Neural progenitor cell (in vitro differentiated cells): Measurements from ENCODE around the gene SNRNP70. TPM values are rescaled to one million over a fixed set of nuclear protein-coding genes. Genes with fewer than 3 reads are reported as not detected.

Experiments used
- DNase-seq: peaks from one replicate; pipeline ENCODE4 v3.0.0-alpha.2; 2016; ENCODE audit warnings: low spot score
- H2AFZ ChIP-seq: fragments of 200-600 bp; sonication (generic); replicated peaks from 2 replicates; pipeline ENCODE4 v1.6.1; 2016; ENCODE audit warnings: antibody characterized with exemption
- H3F3A ChIP-seq: fragments of 200-600 bp; sonication (generic); 2 replicates; pipeline ENCODE4 v1.6.1; 2016; ENCODE audit warnings: antibody characterized with exemption, low read depth
- H3K27ac ChIP-seq: fragments of 200-600 bp; sonication (generic); 2 replicates; pipeline ENCODE4 v1.5.1; 2016; ENCODE audit warnings: mild to moderate bottlenecking
- H3K27me3 ChIP-seq: fragments of 200-600 bp; sonication (generic); 2 replicates; pipeline ENCODE4 v1.6.1; 2016; ENCODE audit warnings: mild to moderate bottlenecking, moderate library complexity
- H3K36me3 ChIP-seq: fragments of 200-600 bp; sonication (generic); 2 replicates; pipeline ENCODE4 v1.5.1; 2016
- H3K4me1 ChIP-seq: fragments of 200-600 bp; sonication (generic); 2 replicates; pipeline ENCODE4 v1.6.1; 2016; ENCODE audit warnings: mixed run types
- H3K4me2 ChIP-seq: fragments of 200-600 bp; sonication (generic); 2 replicates; pipeline ENCODE4 v1.6.1; 2016
- H3K4me3 ChIP-seq: fragments of 200-600 bp; sonication (generic); 2 replicates; pipeline ENCODE4 v1.5.1; 2016
- H3K79me2 ChIP-seq: fragments of 200-600 bp; sonication (generic); 2 replicates; pipeline ENCODE4 v1.6.1; 2016; ENCODE audit warnings: low read depth
- H3K9ac ChIP-seq: fragments of 200-600 bp; sonication (generic); 2 replicates; pipeline ENCODE4 v1.6.1; 2016
- H3K9me3 ChIP-seq: fragments of 200-600 bp; sonication (generic); 2 replicates; pipeline ENCODE4 v1.5.1; 2016; ENCODE audit warnings: low read depth
- H4K20me1 ChIP-seq: fragments of 200-600 bp; sonication (generic); 2 replicates; pipeline ENCODE4 v1.6.1; 2016; ENCODE audit warnings: low read depth
- H3K27ac Mint-ChIP-seq: 3 replicates; pipeline ENCODE4 v1.8.0; 2021; ENCODE audit warnings: mixed read lengths
- H3K27me3 Mint-ChIP-seq: 2 replicates; pipeline ENCODE4 v1.8.0; 2022; ENCODE audit warnings: low read depth, mild to moderate bottlenecking, inconsistent platforms, moderate library complexity, mixed read lengths; ENCODE audit not compliant: insufficient read depth
- H3K36me3 Mint-ChIP-seq: 3 replicates; pipeline ENCODE4 v1.8.0; 2021; ENCODE audit warnings: mixed read lengths
- H3K4me1 Mint-ChIP-seq: 3 replicates; pipeline ENCODE4 v1.8.0; 2021; ENCODE audit warnings: mixed read lengths
- H3K4me3 Mint-ChIP-seq: 3 replicates; pipeline ENCODE4 v1.8.0; 2021; ENCODE audit warnings: mild to moderate bottlenecking, moderate library complexity, mixed read lengths
- H3K9me3 Mint-ChIP-seq: 3 replicates; pipeline ENCODE4 v1.8.0; 2020; ENCODE audit warnings: mixed read lengths
- CTCF ChIP-seq: fragments of 200-600 bp; sonication (generic); IDR thresholded peaks from 2 replicates; pipeline ENCODE4 v1.5.1; 2017; ENCODE audit warnings: antibody characterized with exemption, mild to moderate bottlenecking
- EZH2 ChIP-seq: fragments of 200-600 bp; sonication (generic); IDR thresholded peaks from 2 replicates; pipeline ENCODE4 v1.6.1; 2017; ENCODE audit warnings: antibody characterized with exemption, mild to moderate bottlenecking, moderate library complexity
- EZH2phosphoT487 ChIP-seq: fragments of 200-600 bp; sonication (generic); IDR thresholded peaks from 2 replicates; pipeline ENCODE4 v1.6.1; 2017; ENCODE audit warnings: antibody characterized with exemption
- total RNA-seq: library from RNA; depleted of rRNA; stranded (reverse); fragments of >200 nt; gene quantifications from 2 replicates; pipeline ENCODE4 v1.2.3, GENCODE V29; 2015; ENCODE audit warnings: low replicate concordance

SNRNP70 gene
- total RNA-seq, 1 donor from 2014 or later: 162 TPM

GRCh38 chr19:49117677-49118564, 32.7 kb downstream of the SNRNP70 start:
- H3K36me3 ChIP-seq: no peaks in the 10 kb centered on the region
- Mint-ChIP-seq H3K9me3 (no peaks in the 10 kb centered on the region), H3K27ac (peak overlapping the region; percentile 72), H3K4me1 (peaks cover 35% of the 10 kb centered on the region), H3K4me3 (peak overlapping the region; percentile 85), H3K27me3 (peaks cover 15% of the 10 kb centered on the region), H3K36me3 (peaks cover 4% of the 10 kb centered on the region)
- no peak overlapping the region for H2AFZ ChIP-seq
- no peak overlapping the region for H3K9ac ChIP-seq
- no peaks in the 10 kb centered on the region for H3K79me2 ChIP-seq
- H3K4me2 ChIP-seq: peak overlapping the region; percentile 76
- H4K20me1 ChIP-seq: peaks cover 42% of the 10 kb centered on the region
- TF ChIP-seq EZH2: no peak
- TF ChIP-seq EZH2phosphoT487: no peak
- TF ChIP-seq CTCF: no peak
- no peaks in the 10 kb centered on the region for H3K9me3 ChIP-seq
- peaks cover 46% of the 10 kb centered on the region for H3K27me3 ChIP-seq
- H3F3A ChIP-seq: peaks cover 26% of the 10 kb centered on the region
- peak overlapping the region; percentile 61 for H3K4me3 ChIP-seq
- H3K27ac ChIP-seq: no peak overlapping the region
- DNase-seq: no peak
- H3K4me1 ChIP-seq: peaks cover 4% of the 10 kb centered on the region

- H3K4me1 ChIP-seq: peaks cover 3% of the 10 kb centered on the region
- H3K27ac Mint-ChIP-seq: peak within 1 kb of the TSS; percentile 72
- no peak within 1 kb of the TSS for H3K27ac ChIP-seq
- peak within 1 kb of the TSS; percentile 86 for H3K4me2 ChIP-seq
- TF ChIP-seq EZH2phosphoT487 (no peak), CTCF (no peak), EZH2 (no peak)
- H3K4me3 Mint-ChIP-seq: peak within 1 kb of the TSS; percentile 85
- H3K27me3 ChIP-seq: peaks cover 54% of the 10 kb centered on the region
- H3F3A ChIP-seq: peaks cover 18% of the 10 kb centered on the region
- peak; percentile 97 for DNase-seq
- H3K79me2 ChIP-seq: no peaks in the 10 kb centered on the region
- H3K36me3 ChIP-seq: no peaks in the 10 kb centered on the region
- H3K4me3 ChIP-seq: peak within 1 kb of the TSS; percentile 61
- H4K20me1 ChIP-seq: peaks cover 39% of the 10 kb centered on the region
- H3K9me3 Mint-ChIP-seq: no peaks in the 10 kb centered on the region
- peaks cover 4% of the 10 kb centered on the region for H3K36me3 Mint-ChIP-seq
- H3K9ac ChIP-seq: no peak within 1 kb of the TSS
- H2AFZ ChIP-seq: no peak within 1 kb of the TSS
- H3K9me3 ChIP-seq: no peaks in the 10 kb centered on the region
- H3K27me3 Mint-ChIP-seq: peaks cover 17% of the 10 kb centered on the region
- peaks cover 30% of the 10 kb centered on the region for H3K4me1 Mint-ChIP-seq
Measured at GRCh38 chr19:49118565-49119410, 33.5 kb downstream of the SNRNP70 start, which contains the start of gene C19orf73. Gene C19orf73 (minus strand): TSS chr19:49119143. CDS start chr19:49119022, 121 bp downstream.

GRCh38 chr19:49119411-49120324, 34.4 kb downstream of the SNRNP70 start, which contains the start of gene PPFIA3:
Gene PPFIA3 (plus strand): TSS chr19:49119544. CDS start chr19:49127874, 8,330 bp downstream.
- Histone ChIP-seq H3K79me2 (no peaks in the 10 kb centered on the region), H3K9ac (no peak within 1 kb of the TSS), H4K20me1 (peaks cover 36% of the 10 kb centered on the region), H3K27ac (no peak within 1 kb of the TSS), H3K4me3 (peak within 1 kb of the TSS; percentile 61), H3K36me3 (no peaks in the 10 kb centered on the region), H3K9me3 (no peaks in the 10 kb centered on the region), H3F3A (peaks cover 15% of the 10 kb centered on the region), H3K27me3 (peaks cover 56% of the 10 kb centered on the region), H2AFZ (no peak within 1 kb of the TSS), H3K4me2 (peak within 1 kb of the TSS; percentile 86), H3K4me1 (no peaks in the 10 kb centered on the region)
- no peaks in the 10 kb centered on the region for H3K9me3 Mint-ChIP-seq
- H3K36me3 Mint-ChIP-seq: peaks cover 4% of the 10 kb centered on the region
- peaks cover 28% of the 10 kb centered on the region for H3K4me1 Mint-ChIP-seq
- peak within 1 kb of the TSS; percentile 72 for H3K27ac Mint-ChIP-seq
- peak; percentile 88 for TF ChIP-seq EZH2
- TF ChIP-seq EZH2phosphoT487: peak; percentile 64
- no peak for TF ChIP-seq CTCF
- peaks cover 18% of the 10 kb centered on the region for H3K27me3 Mint-ChIP-seq
- peak; percentile 93 for DNase-seq
- H3K4me3 Mint-ChIP-seq: peak within 1 kb of the TSS; percentile 85
